Tibial nerve (tissue), 3 donors: ENCODE results near the gene BCKDHA.

Source experiments
- CTCF ChIP-seq, 5 experiments: fragments of 200-600 bp in 3 of 5; fragments of 450-650 bp in 2 of 5; sonication (generic) in 3 of 5; IDR thresholded peaks; one replicate each; pipeline ENCODE4 v1.5.1; 2016 to 2019; ENCODE audit warnings: antibody characterized with exemption in 5 of 5, mild to moderate bottlenecking in 3 of 5, moderate library complexity in 2 of 5
- POLR2A ChIP-seq, 2 donors: fragments of 450-650 bp; IDR thresholded peaks; one replicate each; pipeline ENCODE4 v1.6.1; 2017; ENCODE audit warnings: antibody characterized with exemption in 2 of 2, mild to moderate bottlenecking in 2 of 2, moderate library complexity in 2 of 2

DNA sequence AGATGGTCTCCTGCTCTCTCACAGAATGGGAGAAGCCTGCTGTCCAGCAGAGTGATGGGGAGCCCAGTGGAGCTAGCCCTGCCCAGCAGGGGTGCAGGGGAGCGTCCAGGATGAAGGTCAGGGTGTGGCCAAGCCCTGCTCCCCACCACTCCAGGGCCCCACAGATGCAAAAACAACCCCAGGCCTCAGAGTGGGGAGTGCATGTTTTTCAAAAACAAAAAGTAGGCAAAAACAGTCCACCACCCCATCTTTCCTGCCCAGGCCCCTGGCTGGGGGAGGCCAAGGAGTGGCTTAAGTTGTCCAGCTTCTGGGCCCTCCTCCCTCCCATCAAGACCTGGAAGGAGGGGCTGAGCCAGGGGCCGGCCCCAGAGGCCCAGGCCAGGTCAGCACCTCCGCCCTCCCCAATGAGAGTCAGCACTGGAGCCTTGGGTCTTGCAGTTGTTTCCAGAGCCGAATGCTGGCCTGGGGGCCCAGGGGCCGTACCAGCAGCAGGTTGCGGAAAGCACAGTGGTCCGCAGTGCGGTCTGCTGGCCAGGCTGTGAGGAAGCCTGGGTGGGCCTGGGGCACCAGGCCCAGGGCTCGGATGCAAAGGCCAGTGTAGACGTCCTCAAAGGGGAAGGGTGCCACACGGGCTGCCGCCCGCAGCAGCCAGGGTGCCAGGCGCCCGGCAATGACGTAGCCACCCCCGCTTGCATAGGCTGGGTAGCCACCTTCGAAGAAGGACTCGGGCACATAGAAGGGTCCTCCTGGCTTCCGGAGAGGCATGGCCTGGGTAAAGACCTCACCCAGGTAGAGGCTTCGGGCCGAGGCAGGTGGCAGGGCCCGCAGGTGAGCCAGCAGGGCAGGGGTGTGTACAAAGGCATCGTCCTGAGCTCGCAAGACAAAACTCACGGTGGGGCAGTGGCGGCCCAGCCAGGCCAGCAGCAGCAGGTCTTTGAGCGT lies 27.8 kb downstream of the BCKDHA start:
- TF ChIP-seq CTCF (IDR thresholded peaks at IDR 0.05) (no peak), POLR2A (IDR thresholded peaks at IDR 0.05) (no peak)
